ENCODE data around the gene DUSP7.

DUSP7 gene

GRCh38 chr3:52067046-52067445, 10.7 kb upstream of the DUSP7 start:
- DNase-seq, result no peak

GRCh38 chr3:52065264-52065756, 8.9 kb upstream of the DUSP7 start:
- no peak for DNase-seq

GRCh38 chr3:52064561-52064960, 8.2 kb upstream of the DUSP7 start:
- no peak for DNase-seq

DNA sequence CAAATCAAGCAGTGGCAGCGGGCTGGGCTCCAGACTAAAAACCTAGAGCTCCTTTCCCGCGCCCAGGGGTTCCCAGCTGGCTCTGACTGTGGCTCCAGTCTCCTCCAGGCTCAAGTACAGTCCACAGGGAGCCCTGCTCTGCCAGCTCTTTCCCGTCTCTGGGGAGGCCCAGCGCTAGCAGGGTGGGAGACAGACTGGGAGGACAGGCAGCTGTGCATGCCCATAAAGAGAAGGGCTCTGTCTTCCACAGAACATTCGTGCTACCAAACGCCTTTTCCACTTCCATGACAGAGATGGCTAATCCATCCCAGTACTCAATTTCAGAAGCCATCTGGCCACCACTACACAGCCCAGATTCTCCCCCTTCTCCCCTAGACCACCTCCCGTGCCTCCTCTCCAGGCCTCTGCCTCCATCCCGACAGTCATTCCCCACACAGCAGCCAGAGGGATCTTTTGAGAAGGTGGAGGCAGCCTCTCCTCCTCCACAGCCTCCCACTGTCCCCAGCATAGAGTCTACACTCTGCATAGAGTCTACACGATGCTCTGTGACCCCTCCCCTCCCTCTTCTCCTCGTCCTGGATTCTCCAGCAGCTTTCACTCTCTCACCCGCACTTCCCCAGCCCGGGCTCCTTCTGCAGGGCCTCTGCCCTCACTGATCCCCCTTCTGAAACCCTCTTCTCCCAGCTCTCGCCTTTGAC, 6.8 kb upstream of the DUSP7 start:
- no peak for DNase-seq

DNA sequence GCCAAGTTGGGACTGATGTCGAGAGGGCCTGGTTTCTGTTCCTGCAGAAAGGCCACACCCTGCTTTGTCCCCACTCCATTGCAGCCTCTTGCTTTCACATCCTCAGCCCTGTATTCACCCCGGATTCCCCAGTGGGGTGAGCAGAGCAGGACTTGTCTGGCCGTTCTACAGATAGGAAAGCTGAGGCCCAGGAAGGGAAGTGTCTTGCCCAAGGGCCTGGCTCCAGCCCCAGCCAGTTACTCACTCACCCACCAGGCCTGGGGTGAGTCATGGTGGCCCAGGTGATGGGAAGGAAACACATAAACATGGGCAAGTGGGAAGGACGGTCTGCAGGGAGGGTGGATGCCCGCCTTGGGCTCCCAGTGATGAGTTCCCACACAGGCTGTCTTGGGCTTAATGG, 6.1 kb upstream of the DUSP7 start:
- DNase-seq, result peak; percentile 95

- DNase-seq, result no peak
Measured at GRCh38 chr3:52061121-52061910, 4.9 kb upstream of the DUSP7 start.

GRCh38 chr3:52059781-52060180, 3.4 kb upstream of the DUSP7 start:
- DNase-seq, result no peak

DNA sequence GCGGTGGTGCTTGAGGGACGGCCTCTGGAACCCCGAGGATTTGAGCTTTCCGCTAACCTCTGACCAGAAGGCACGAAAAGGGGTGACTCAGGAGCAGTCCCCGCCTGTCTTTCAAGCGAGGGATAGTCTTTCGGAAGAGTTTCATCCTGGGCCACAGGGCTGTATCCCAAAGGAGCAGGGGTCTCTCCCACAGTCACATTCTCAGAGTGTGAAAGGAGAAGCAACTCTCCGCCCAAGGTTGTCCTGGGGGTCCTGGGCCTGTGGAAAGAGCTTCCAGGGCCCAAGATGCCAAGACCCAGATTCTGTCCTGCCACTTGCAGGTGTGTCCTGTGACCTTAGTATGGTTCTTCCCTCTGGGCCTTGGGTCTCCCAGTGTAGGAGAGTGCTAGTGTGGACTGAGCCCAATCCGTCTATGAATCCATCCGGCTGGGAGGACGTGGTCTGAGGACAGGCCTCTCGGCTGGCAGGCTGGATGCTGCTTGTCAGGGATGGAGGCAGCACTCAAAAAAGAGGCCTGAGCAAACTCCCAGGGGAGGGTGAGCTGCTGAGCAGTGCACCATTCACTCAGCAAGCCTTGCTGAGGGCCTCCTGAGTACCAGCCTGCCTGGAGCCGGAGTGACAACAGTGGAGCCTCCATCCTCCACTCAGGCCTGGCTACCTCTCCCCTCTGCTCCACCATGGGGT, 1.6 kb upstream of the DUSP7 start:
- no peak for DNase-seq

GRCh38 chr3:52056968-52057811, 819 bp upstream of the DUSP7 start:
- peak; percentile 99 for DNase-seq

DNA sequence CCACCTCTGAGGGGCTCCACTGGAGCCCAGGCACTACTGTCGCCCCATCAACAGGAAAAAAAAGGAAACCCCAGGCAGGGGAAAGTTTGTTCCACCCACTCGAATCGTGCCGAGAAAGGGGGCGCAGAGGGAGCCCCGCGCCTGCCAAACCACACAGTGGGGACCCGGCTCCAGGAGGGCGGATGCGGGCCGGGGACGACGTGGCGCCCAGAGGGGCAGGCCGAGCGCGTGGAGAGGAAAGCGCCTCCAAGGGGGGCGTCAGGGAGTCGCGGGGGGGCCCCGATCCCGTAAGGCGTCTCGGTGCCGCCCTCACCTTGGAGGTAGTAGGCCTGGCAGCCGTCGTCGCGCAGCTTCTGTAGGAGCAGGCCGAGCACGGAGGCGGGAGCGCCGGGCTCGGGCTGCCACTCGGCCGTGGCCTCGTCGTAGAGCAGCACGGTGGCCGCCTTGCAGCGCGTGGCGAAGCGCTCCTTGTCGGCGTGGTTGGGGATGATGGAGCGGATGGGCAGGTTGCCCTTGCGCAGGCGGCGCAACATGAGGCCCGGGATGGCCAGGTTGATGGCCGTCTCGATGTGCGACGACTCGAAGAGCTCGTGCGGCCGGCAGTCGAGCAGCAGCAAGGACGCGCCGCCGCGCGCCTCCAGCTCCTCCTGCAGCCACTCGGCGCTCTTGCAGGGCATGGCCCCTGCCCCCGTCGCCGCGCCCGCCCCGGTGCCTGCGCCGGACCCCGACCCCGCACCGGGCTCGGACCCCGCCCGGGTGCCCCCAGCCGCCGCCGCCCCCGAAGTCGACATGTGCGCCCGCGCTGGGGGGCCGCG, 627 bp downstream of the DUSP7 start:
- DNase-seq, result peak; percentile 23

DNA sequence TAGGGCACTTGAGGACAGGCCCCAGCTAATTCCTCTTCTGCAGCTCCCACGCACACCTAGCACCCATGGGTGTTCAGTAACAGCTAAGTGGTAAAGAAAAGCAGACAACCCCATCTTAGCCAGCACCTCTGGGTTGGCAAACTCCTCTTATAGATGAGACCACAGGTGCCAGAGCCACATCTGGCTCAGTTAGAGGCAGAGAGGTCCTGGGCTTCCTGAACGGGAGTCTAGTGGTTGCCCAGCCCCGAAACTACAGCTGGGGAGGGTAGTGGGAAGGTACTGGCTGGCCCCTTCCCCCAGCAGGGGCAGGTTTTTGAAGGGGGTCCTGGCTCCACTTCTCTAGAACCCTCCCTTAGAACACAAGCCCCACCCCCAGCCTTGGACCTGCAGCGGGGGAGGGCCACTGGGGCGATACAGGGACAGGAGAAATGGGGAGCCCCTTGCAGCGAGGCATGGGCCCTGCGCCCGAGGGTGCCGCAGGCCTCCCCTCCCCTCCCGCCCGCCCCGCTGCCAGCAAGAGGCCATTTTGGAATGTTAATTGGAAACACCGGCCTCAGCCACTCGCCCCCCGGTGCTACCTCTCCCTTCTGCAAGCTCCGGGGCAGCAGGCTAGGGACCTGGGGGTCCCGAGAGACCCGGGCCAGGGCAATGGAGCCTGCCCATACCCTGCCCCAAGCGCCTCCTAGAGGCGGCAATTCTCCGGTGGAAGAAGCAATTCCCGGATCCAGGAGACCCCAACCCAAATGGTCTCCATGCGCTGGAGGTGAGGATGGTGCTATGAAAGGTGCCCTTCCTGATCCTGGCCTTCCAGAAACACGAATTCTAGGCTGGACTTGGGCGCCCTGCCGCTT, 1.5 kb downstream of the DUSP7 start:
- no peak for DNase-seq

DNA sequence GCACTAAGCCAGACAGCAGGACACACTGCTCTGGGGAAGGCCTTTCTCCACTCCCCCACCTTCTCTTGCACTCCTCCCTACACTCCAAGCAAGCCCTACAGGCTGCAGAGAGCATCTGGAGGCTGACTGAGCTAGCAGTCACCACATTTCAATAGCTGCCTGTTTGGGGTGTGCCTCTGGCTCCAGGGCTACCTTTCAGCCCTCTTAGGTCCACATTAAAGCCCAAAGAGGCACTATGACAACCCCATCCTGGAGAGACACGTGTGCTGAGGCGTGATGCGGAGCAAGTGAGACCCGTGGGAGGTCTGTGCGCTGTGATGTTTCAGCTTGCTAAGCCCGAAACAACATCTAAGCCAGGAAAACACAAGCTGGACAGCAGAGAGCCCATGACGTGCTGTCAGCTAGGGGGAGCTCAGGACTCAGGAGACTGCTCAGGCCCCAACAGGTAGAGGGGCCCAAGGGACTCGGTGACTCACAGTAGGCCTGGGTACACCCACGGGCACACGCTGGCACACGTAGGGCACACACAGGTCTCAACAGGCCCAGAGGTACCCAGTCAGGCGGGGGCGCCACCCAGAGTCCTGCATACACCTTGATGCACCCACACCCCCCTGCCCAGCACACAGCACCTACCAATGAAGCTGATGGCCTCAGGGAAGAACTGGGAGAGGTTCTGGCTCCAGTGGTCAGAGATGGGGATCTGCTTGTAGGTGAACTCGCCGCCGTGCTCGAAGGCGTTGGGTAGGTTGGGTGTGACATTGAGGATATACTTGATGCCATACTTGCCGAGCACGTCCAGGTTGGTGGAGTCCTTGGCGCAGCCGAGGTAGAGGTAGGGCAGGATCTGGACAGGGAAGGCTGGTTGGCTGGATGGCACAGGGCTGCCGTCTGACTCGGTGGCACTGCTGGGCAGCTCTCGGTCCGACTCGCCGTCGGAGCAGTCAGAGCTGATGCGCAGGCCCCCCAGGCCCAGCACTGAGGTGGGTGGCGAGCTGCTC, 2.8 kb downstream of the DUSP7 start:
- DNase-seq, result no peak

DNA sequence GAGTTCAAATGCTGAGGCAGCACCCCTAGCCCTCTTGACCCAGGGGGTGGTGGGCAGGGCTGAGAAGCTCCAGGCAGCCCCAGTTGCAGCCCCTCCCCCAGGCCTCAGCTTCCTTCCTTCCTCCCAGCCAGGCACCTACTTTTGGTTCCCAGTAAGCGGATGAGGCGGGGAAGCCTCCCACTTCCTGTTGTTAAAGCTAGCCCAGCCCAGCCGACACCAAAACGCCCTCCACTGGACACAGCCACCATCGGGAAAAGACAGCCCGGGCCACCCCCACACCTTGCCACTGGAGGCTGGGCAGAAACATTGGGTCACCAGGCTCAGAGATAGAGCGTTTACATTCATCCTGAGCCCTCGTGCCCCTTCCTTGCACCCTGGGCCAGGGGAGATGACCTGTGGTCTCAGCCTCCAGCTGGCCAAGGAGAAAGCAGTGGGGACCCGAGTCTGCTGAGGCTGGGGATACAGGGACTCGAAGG, 3.5 kb downstream of the DUSP7 start:
- peak; percentile 88 for DNase-seq

- DNase-seq, result no peak
Measured at GRCh38 chr3:52051444-52051843, 4.9 kb downstream of the DUSP7 start.

DNA sequence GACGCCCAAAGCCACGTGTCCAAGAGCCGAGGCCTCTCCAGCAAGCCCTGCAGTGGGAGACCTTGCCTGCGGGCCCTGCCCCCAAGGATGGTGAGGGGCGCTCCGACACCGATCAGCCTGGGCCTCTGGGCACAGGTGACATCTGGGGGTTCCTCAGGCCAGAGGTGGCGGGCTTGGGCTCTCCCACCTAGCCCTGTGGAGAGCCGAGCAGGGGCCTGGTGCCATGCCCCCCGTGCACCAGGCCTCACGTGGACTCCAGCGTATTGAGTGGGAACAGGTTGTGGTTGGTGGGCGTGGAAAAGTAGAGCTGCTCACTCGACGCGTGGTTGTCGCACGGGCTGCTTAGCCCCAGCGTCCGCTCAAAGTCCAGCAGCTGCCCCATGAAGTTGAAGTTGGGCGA, 5.8 kb downstream of the DUSP7 start:
- no peak for DNase-seq

GRCh38 chr3:52049503-52049902, 6.9 kb downstream of the DUSP7 start:
- no peak for DNase-seq

DNA sequence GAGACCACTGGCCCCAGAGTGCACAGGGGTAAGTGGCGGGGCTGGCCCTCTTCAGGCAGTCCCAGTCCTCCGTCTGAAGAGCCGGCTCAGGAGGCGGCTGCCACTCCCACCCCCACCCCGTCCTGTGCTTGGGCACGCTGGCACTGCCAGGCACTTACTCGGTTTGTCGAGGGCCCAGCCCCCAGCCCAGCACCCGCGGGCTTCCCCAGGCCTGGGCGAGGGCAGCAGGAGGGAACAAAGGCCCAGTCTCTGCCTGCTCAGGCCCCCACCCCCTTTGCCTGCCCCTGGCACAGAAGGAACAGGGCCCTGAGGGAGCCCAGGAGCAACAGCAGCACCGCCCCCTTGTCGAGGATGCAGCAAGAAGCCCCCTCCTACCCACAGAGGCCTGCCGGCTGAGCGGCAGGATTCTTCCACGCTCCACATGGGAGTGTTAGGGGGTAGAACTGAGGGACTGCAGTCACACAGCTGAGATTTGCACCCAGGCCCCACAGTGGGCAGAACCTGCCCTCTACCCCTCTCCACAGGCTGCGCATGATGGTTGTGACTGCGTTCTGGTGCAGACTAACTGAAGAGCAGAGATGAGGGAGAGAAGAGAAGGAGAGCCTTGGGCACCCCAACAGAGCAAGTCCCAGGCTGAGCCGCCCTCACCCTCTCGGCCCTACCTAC, 8.9 kb downstream of the DUSP7 start:
- DNase-seq, result no peak

DNA sequence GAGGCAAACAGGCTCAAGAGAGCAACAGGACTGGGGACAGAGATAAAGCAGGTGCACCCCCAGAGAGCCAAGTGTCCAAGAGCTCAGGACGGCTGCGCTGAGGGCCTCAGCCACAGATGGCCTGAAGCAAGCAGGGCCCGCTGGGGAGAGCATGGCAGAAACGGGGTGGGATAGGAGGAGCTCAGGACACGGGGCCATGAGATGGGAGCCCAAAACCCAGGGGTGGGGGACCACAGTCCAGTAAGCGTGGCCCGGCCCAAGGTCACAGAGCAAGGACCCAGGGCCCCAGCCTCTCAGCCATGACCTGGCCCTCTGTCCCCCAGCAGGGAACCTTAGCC, 9.5 kb downstream of the DUSP7 start:
- DNase-seq, result no peak
